SK-N-SH (cell line): ENCODE results near the gene FOS. TPM values are rescaled to one million over a fixed set of nuclear protein-coding genes. Genes with fewer than 3 reads are reported as not detected.

Source experiments
- CTCF ChIA-PET: fragments of 300-600, 350-600 bp; formaldehyde crosslinking; extraction: SDS; loops from one replicate; lab custom pipeline; 2021; lab: Yijun Ruan, JAX
- POLR2A ChIA-PET: fragments of 350-600 bp; sonication (Branson Sonifier 250); formaldehyde crosslinking; extraction: SDS; loops from one replicate; lab custom pipeline; 2020; ENCODE audit warnings: antibody characterized with exemption, inconsistent platforms; lab: Yijun Ruan, JAX
- DNase-seq: peaks from one replicate; pipeline ENCODE4 v3.0.0; 2012
- H2AFZ ChIP-seq: fragments of 200-600 bp; sonication (generic); 2 replicates; pipeline ENCODE4 v1.8.1; 2016; ENCODE audit warnings: antibody characterized with exemption, mild to moderate bottlenecking, low read depth
- H3F3A ChIP-seq: fragments of 200-600 bp; sonication (generic); replicated peaks from 2 replicates; pipeline ENCODE3; 2016; ENCODE audit warnings: antibody characterized with exemption, mild to moderate bottlenecking; ENCODE audit not compliant: insufficient read depth
- H3K27ac ChIP-seq, 2 experiments: fragments of 200-500 bp in 1 of 2; fragments of 200-600 bp in 1 of 2; sonication (Bioruptor generic) in 1 of 2; sonication (generic), shearing (Covaris generic) in 1 of 2; 2 replicates each; pipeline versions ENCODE4 v1.5.1 to v1.6.1; 2014 to 2016; ENCODE audit warnings: low read depth in 2 of 2, inconsistent platforms in 1 of 2, low read length in 1 of 2, mild to moderate bottlenecking in 1 of 2, mixed read lengths in 1 of 2
- H3K27me3 ChIP-seq: fragments of 200-600 bp; sonication (generic), shearing (Covaris generic); 2 replicates; pipeline ENCODE4 v1.6.1; 2016; ENCODE audit warnings: mixed run types; ENCODE audit not compliant: insufficient read depth
- H3K36me3 ChIP-seq, 2 experiments: fragments of 200-500 bp in 1 of 2; fragments of 200-600 bp in 1 of 2; sonication (Bioruptor generic) in 1 of 2; sonication (generic) in 1 of 2; replicated peaks in 1 of 2; 2 replicates each; pipeline versions ENCODE3 to v1.5.1; 2014 to 2016; ENCODE audit warnings: low read length in 1 of 2, mild to moderate bottlenecking in 1 of 2; ENCODE audit not compliant: insufficient read depth in 2 of 2, control insufficient read depth in 1 of 2
- H3K4me1 ChIP-seq, 2 experiments: fragments of 200-500 bp in 1 of 2; fragments of 200-600 bp in 1 of 2; sonication (Bioruptor generic) in 1 of 2; sonication (generic), shearing (Covaris generic) in 1 of 2; 2 replicates each; pipeline versions ENCODE4 v1.5.1 to v1.6.1; 2014 to 2016; ENCODE audit warnings: low read depth in 1 of 2, low read length in 1 of 2, mixed run types in 1 of 2; ENCODE audit not compliant: insufficient read depth in 2 of 2, control insufficient read depth in 1 of 2
- H3K4me2 ChIP-seq: fragments of 200-600 bp; sonication (generic), shearing (Covaris generic); 2 replicates; pipeline ENCODE4 v1.6.1; 2017; ENCODE audit warnings: mixed run types
- H3K4me3 ChIP-seq, 2 experiments: fragments of 200-500 bp in 1 of 2; fragments of 200-600 bp in 1 of 2; sonication (Bioruptor generic) in 1 of 2; sonication (generic), shearing (Covaris generic) in 1 of 2; 2 replicates each; pipeline versions ENCODE4 v1.5.1 to v1.8.1; 2014 to 2016; ENCODE audit warnings: low read depth in 2 of 2, inconsistent platforms in 1 of 2, low read length in 1 of 2, mild to moderate bottlenecking in 1 of 2, mixed read lengths in 1 of 2, moderate library complexity in 1 of 2
- H3K79me2 ChIP-seq: fragments of 200-600 bp; sonication (generic); 2 replicates; pipeline ENCODE4 v1.8.1; 2017; ENCODE audit warnings: mild to moderate bottlenecking; ENCODE audit not compliant: insufficient read depth
- H3K9ac ChIP-seq: fragments of 200-600 bp; sonication (generic); 2 replicates; pipeline ENCODE4 v1.6.1; 2017; ENCODE audit warnings: mixed run types
- H3K9me2 ChIP-seq: fragments of 200-600 bp; sonication (generic); 2 replicates; pipeline ENCODE4 v1.6.1; 2017; ENCODE audit warnings: mixed run types
- H3K9me3 ChIP-seq: fragments of 200-600 bp; sonication (generic); 2 replicates; pipeline ENCODE4 v1.6.1; 2017; ENCODE audit warnings: mixed run types, mild to moderate bottlenecking, moderate library complexity
- H4K20me1 ChIP-seq: fragments of 200-600 bp; sonication (generic); 2 replicates; pipeline ENCODE4 v1.6.1; 2017; ENCODE audit warnings: mild to moderate bottlenecking, mixed run types; ENCODE audit not compliant: insufficient read depth
- ELF1 ChIP-seq: IDR thresholded peaks from 2 replicates; pipeline ENCODE4 v1.4.0; 2012
- EP300 ChIP-seq, 2 experiments: IDR thresholded peaks; 2 replicates each; pipeline versions ENCODE4 v1.4.0 to v1.6.1; 2012; ENCODE audit warnings: borderline replicate concordance in 1 of 2, low read depth in 1 of 2, low read length in 1 of 2
- GABPA ChIP-seq: IDR thresholded peaks from 2 replicates; pipeline ENCODE4 v1.4.0; 2012; ENCODE audit warnings: low read depth, mild to moderate bottlenecking
- JUND ChIP-seq: IDR thresholded peaks from 2 replicates; pipeline ENCODE4 v1.4.0; 2012
- MXI1 ChIP-seq: IDR thresholded peaks from 2 replicates; pipeline ENCODE4 v1.6.1; 2012; ENCODE audit warnings: mild to moderate bottlenecking, low read depth, low read length, improper control_type of control experiment
- NFIC ChIP-seq: IDR thresholded peaks from 2 replicates; pipeline ENCODE4 v1.4.0; 2012; ENCODE audit warnings: borderline replicate concordance
- POLR2AphosphoS5 ChIP-seq: IDR thresholded peaks from 2 replicates; pipeline ENCODE4 v1.6.1; 2012; ENCODE audit warnings: low read depth, low read length
- RCOR1 ChIP-seq: fragments of 150-350 bp; IDR thresholded peaks from 2 replicates; pipeline ENCODE4 v1.6.1; 2017; ENCODE audit warnings: antibody characterized with exemption, low read length
- RFX5 ChIP-seq: IDR thresholded peaks from 2 replicates; pipeline ENCODE4 v1.6.1; 2012; ENCODE audit warnings: mild to moderate bottlenecking, improper control_type of control experiment, low read length
- TAF1 ChIP-seq: IDR thresholded peaks from 2 replicates; pipeline ENCODE4 v1.6.1; 2012; ENCODE audit warnings: low read depth, mild to moderate bottlenecking, low read length, moderate library complexity, borderline replicate concordance
- TEAD4 ChIP-seq: IDR thresholded peaks from 2 replicates; pipeline ENCODE4 v1.4.0; 2012; ENCODE audit warnings: mild to moderate bottlenecking, borderline replicate concordance; ENCODE audit not compliant: insufficient read depth
- WGBS: methylation state at CpG from one replicate; pipeline ENCODE4 v1.1.6; 2017; ENCODE audit warnings: low lambda C conversion rate; 5-methylcytosine and 5-hydroxymethylcytosine counted together
- polyA plus RNA-seq, 3 experiments: library from polyadenylated mRNA; depleted of rRNA; stranded (reverse); fragments of >200 nt; gene quantifications; 2 replicates each; pipeline ENCODE4 v1.2.3, GENCODE V29; 2012
- TF ChIP-seq, protein P1 (sequence below): IDR thresholded peaks from 2 replicates; pipeline ENCODE4 v1.6.1; 2012; ENCODE audit warnings: mild to moderate bottlenecking, low read depth, low read length, moderate library complexity
- TF ChIP-seq, protein P2 (sequence below): IDR thresholded peaks from 2 replicates; pipeline ENCODE4 v1.4.0; 2012; ENCODE audit warnings: low read depth, borderline replicate concordance
- TF ChIP-seq, protein P3 (sequence below): IDR thresholded peaks from 2 replicates; pipeline ENCODE4; 2012
- TF ChIP-seq, protein P4 (sequence below): fragments of 150-350 bp; IDR thresholded peaks from 2 replicates; pipeline ENCODE4 v1.6.1; 2016; ENCODE audit warnings: mild to moderate bottlenecking, low read depth, low read length

FOS gene
- polyA plus RNA-seq, 1 of the 3 experiments (the other 2 are of a cell fraction), result 309 TPM

DNA sequence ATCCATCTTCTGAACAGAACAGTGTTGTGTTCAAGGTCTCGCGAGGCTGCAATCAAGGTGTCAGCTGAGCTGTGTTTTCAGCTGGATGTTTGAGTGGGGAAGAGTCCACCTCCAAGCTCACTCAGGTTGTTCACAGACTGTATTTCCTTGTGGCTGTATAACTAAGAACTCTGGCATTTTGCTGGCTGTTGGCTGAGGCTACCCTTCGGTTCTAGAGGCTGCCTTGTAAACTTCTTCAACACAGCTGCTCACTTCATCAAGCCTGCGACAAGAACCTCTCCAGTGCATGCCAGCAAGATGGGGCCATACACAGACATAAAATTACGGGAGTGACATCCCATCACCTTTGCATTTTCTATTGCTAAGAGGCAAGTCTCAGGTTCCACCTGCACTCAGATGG lies 12.7 kb downstream of the FOS start:
- POLR2A ChIA-PET, result no interaction called here
- CTCF ChIA-PET, result interaction anchor here (1.2 kb wide), 1 partner anchor 13 kb away, joined by 3 read pairs; the partner anchor contains the start of gene FOS
- Histone ChIP-seq H3K4me3 (no peak overlapping the region), H3K9ac (no peak overlapping the region), H3K27me3 (no peaks in the 10 kb centered on the region; the same call in 1 of the 2 replicates), H4K20me1 (no peaks in the 10 kb centered on the region), H3K9me2 (no peaks in the 10 kb centered on the region), H3F3A (no peaks in the 10 kb centered on the region), H3K79me2 (no peaks in the 10 kb centered on the region), H3K4me2 (no peak overlapping the region), H3K4me1 (peaks cover 0 to 14% of the 10 kb centered on the region in 2 experiments; a peak in 1 of 4 replicates), H3K36me3 (no peaks in the 10 kb centered on the region), H3K27ac (no peak overlapping the region), H2AFZ (no peak overlapping the region), H3K9me3 (no peaks in the 10 kb centered on the region)
- DNase-seq, result no peak
- 71% methylated on average over 5 of the region's 5 CpGs for WGBS
- TF ChIP-seq TEAD4 (no peak), ELF1 (no peak), GABPA (no peak), MXI1 (no peak), JUND (no peak)

DNA sequence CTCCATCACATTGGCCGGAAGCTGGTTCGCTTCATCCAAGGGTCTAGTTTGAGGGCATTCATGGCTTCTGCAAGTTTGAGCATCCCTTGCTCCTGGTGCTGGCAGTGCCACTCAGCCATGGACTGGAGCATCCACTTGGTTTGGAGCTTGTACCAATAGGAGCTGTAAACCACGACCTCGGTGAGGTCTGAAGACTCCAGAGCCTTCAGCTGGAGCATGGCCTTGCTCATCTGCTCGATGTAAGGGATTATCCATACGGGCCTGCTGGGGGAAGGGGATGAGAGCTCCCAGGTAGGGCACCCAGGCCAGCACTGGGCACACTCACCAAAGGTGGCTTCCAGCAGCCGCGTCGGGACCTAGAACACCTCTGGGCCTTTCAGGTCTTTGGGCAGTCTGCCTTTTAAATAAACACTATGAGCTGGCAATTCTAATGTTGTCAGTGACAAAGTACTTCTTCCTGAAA lies 13.5 kb downstream of the FOS start:
- H3K9me2 ChIP-seq, result no peaks in the 10 kb centered on the region
- H3K4me3 ChIP-seq, result no peak overlapping the region
- POLR2A ChIA-PET, result no interaction called here
- H3K27ac ChIP-seq, result no peak overlapping the region
- 78% methylated on average over 9 of the region's 9 CpGs for WGBS
- no peak for TF ChIP-seq EP300 (IDR thresholded peaks at IDR 0.05; ENCODE audit: borderline replicate concordance in 1 of 2, low read depth in 1 of 2, low read length in 1 of 2)
- TF ChIP-seq, protein P1, sequence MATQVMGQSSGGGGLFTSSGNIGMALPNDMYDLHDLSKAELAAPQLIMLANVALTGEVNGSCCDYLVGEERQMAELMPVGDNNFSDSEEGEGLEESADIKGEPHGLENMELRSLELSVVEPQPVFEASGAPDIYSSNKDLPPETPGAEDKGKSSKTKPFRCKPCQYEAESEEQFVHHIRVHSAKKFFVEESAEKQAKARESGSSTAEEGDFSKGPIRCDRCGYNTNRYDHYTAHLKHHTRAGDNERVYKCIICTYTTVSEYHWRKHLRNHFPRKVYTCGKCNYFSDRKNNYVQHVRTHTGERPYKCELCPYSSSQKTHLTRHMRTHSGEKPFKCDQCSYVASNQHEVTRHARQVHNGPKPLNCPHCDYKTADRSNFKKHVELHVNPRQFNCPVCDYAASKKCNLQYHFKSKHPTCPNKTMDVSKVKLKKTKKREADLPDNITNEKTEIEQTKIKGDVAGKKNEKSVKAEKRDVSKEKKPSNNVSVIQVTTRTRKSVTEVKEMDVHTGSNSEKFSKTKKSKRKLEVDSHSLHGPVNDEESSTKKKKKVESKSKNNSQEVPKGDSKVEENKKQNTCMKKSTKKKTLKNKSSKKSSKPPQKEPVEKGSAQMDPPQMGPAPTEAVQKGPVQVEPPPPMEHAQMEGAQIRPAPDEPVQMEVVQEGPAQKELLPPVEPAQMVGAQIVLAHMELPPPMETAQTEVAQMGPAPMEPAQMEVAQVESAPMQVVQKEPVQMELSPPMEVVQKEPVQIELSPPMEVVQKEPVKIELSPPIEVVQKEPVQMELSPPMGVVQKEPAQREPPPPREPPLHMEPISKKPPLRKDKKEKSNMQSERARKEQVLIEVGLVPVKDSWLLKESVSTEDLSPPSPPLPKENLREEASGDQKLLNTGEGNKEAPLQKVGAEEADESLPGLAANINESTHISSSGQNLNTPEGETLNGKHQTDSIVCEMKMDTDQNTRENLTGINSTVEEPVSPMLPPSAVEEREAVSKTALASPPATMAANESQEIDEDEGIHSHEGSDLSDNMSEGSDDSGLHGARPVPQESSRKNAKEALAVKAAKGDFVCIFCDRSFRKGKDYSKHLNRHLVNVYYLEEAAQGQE, result no peak
- TF ChIP-seq NFIC, result no peak
- TF ChIP-seq, protein P2, sequence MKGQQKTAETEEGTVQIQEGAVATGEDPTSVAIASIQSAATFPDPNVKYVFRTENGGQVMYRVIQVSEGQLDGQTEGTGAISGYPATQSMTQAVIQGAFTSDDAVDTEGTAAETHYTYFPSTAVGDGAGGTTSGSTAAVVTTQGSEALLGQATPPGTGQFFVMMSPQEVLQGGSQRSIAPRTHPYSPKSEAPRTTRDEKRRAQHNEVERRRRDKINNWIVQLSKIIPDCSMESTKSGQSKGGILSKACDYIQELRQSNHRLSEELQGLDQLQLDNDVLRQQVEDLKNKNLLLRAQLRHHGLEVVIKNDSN, result no peak
- TF ChIP-seq TAF1, result no peak
- TF ChIP-seq POLR2AphosphoS5, result no peak
- TF ChIP-seq, protein P3, sequence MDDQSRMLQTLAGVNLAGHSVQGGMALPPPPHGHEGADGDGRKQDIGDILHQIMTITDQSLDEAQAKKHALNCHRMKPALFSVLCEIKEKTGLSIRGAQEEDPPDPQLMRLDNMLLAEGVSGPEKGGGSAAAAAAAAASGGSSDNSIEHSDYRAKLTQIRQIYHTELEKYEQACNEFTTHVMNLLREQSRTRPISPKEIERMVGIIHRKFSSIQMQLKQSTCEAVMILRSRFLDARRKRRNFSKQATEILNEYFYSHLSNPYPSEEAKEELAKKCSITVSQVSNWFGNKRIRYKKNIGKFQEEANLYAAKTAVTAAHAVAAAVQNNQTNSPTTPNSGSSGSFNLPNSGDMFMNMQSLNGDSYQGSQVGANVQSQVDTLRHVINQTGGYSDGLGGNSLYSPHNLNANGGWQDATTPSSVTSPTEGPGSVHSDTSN, result no peak
- TF ChIP-seq RCOR1, result no peak
- TF ChIP-seq, protein P4, sequence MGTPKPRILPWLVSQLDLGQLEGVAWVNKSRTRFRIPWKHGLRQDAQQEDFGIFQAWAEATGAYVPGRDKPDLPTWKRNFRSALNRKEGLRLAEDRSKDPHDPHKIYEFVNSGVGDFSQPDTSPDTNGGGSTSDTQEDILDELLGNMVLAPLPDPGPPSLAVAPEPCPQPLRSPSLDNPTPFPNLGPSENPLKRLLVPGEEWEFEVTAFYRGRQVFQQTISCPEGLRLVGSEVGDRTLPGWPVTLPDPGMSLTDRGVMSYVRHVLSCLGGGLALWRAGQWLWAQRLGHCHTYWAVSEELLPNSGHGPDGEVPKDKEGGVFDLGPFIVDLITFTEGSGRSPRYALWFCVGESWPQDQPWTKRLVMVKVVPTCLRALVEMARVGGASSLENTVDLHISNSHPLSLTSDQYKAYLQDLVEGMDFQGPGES, result no peak
- TF ChIP-seq RFX5, result no peak
- no peak overlapping the region for H3K4me2 ChIP-seq
- no peaks in the 10 kb centered on the region for H3K79me2 ChIP-seq
- no peaks in the 10 kb centered on the region for H3K36me3 ChIP-seq
- no peaks in the 10 kb centered on the region for H3F3A ChIP-seq
- DNase-seq, result no peak
- no peak overlapping the region for H3K9ac ChIP-seq
- no peaks in the 10 kb centered on the region for H4K20me1 ChIP-seq
- no peak overlapping the region for H2AFZ ChIP-seq
- CTCF ChIA-PET, result interaction anchor here (0.8 to 1.2 kb wide), 4 partner anchors 10 to 14 kb away, joined by 3 read pairs; partner anchors contain the start of gene FOS
- H3K9me3 ChIP-seq, result no peaks in the 10 kb centered on the region
- peaks cover 0 to 13% of the 10 kb centered on the region in 2 experiments; a peak in 1 of 4 replicates for H3K4me1 ChIP-seq
- H3K27me3 ChIP-seq, result no peaks in the 10 kb centered on the region; the same call in 1 of the 2 replicates
